Activated T-helper 1 cell treated with anti-CD3 and anti-CD28 coated beads, Interleukin-2, amount 50 U/mL, for 16 hours (primary cell): ENCODE data around the gene HTRA3.
A peak's percentile ranks its signal among the peaks of the same experiment; 100 is the strongest.

ENCODE experiments used
- DNase-seq, 2 donors: peaks; one replicate each; pipeline ENCODE4 v3.0.0-alpha.2; 2020; ENCODE audit warnings: low read depth in 1 of 2, low spot score in 1 of 2

Gene HTRA3

GRCh38 chr4:8322794-8323704 is 53.5 kb downstream of the HTRA3 start:
- DNase-seq: no peak

- DNase-seq: no peak
These were observed 54.5 kb downstream of the HTRA3 start for GRCh38 chr4:8323947-8324555.

DNA sequence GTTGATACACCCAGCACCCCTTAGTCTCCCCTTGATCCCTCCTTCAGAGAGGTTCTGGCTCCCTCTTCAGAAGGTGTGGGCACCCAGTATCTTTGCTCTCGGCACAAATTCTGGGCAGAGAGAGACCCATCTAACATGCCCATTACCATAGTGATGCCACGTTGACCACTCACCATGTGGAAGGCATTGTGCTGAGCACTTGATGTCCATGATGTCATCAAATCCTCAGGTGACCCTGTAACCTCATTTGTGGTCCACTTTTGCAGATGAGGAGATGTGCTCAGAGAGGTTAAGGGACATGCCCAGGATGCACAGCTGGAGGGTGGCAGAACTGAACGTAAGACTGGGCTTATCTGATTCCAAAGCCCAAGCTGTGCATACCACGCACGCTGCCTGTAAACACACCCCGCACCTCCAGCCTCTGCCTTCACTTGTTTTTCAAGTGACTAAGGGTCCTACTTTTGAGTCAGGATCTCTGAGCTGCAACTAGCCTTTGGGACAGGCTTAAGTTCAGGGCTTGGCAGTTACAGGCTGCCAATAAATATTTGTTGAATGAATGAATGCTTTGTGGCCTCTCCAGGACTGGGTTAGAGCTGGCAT is 55.2 kb downstream of the HTRA3 start:
- no peak for DNase-seq

- DNase-seq: no peak
These were observed 55.9 kb downstream of the HTRA3 start for GRCh38 chr4:8325291-8325973.

GRCh38 chr4:8326206-8326605 is 56.7 kb downstream of the HTRA3 start:
- DNase-seq: no peak

DNA sequence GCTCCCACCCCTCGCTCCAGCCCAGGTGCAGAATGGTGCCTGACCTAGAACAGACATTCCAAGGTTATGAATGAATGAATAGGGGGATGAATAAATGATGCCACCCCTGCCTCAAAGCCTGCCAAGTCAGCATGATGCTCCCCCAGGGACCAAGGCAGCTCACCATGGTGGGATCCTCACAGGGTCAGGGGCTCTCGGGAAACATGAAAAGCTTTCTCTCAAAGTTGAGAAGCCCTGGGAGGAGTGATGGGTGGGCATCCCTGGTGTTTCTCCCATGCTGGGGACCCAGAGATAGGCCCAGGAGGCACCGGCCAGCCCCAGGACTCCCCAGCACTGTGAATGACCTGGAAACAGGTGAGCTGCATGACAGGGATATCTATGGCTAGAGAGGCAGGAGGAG is 58.9 kb downstream of the HTRA3 start:
- DNase-seq: no peak

DNA sequence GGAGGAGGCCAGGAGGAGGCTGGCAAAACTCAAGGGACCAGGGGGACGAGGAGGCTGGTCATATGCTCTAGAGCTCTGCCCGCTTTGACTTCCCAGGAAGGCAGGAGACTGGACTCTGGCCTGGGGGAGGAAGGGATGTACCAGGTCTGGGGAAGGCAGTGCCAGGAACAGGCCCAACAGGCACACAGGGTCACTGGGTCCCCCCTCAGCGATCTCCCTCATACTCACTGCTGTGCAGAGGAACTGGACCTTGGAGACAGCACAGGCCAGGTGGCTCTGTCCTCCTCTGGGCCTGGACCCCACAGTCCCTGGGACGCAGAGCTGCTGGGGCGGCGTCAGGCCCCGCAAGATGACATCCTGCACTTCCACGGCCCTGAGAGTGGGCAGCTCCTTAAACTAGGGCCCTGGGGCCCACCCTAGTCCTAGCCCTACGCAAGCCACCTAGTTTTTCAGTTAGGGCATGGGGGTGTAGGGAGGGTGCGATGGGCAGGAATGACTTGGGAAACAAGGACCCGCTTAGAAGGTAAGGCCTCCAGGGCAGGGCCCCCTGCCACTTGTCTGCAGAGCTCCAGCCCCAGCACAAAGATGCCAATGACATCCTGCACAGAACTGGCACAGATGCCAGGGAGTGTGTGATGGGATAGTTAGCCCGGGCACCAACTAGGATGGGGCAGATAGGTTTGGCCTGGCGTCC is 59.5 kb downstream of the HTRA3 start:
- no peak for DNase-seq

DNA sequence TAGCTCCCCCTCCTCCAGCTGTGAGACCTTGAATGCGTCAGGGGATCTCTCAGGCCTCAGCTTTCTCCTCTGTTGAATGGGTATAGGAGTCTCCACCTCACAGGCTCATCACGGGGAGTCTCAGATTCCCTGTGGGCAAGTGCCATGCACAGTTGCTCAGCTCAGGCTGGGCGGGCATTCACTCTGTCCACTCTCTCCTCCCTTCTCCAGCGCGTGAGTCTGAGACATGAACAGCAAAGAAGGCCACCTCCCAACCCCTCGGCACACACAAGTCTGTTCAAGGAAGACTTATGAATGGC is 60.0 kb downstream of the HTRA3 start:
- DNase-seq: no peak

- DNase-seq: peak in 1 of 2 donors; percentile 1
These were observed 60.6 kb downstream of the HTRA3 start for GRCh38 chr4:8329859-8330761.

DNA sequence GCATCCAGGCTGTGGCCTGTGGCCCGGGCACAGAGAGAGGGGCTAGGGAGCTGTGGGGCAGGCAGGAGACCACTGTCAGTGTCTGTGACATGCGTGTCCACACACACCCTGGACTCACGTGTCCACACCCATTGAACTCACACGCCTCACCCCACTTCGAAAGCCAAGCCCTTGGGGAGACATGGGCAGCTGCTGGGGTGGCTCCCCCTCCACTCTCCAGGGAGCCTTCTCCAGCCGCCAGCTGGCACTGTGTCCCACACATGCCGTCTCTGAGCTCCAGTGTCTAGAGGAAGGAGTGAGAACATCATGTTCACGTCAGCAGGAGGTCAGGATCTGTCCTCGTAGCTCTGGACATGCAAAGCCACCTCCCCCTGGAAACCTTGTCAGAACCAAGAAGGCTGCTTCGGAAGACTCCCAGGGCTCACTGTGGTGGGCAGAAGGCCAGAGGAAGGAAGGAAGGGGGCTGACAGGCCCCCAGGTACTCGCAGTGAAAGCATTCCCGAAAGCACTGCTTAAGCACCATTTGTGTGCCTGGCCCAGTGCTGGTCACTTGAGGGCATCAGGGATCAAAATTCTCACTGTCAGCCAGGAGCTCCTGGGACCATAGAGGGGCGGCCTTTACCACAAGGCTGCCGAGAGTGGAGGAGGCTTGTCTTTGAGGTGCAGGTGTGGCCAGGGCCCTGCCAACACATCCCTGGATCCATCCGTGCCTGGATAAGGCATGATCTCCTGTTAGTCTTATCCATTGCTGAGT is 61.4 kb downstream of the HTRA3 start:
- DNase-seq: peak in 1 of 2 donors; percentile 1

DNA sequence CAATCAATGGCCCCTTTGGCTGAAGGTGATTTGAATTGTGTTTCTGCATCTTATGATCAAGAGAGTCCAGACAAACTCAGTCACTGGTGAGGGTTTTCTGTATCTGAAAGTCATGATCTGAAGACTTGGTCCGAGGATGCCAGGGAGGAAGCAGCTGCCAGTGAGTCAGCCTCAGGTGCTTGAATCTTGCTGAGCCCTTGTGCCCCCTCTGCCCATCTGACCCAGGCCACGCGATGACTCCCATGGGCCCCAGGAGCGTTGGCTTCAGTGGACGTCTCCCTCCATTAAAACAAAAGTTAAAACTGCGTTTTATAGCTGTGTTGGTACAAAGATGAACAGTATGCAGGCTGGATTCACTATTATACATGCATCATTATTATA is 62.0 kb downstream of the HTRA3 start:
- DNase-seq: no peak

DNA sequence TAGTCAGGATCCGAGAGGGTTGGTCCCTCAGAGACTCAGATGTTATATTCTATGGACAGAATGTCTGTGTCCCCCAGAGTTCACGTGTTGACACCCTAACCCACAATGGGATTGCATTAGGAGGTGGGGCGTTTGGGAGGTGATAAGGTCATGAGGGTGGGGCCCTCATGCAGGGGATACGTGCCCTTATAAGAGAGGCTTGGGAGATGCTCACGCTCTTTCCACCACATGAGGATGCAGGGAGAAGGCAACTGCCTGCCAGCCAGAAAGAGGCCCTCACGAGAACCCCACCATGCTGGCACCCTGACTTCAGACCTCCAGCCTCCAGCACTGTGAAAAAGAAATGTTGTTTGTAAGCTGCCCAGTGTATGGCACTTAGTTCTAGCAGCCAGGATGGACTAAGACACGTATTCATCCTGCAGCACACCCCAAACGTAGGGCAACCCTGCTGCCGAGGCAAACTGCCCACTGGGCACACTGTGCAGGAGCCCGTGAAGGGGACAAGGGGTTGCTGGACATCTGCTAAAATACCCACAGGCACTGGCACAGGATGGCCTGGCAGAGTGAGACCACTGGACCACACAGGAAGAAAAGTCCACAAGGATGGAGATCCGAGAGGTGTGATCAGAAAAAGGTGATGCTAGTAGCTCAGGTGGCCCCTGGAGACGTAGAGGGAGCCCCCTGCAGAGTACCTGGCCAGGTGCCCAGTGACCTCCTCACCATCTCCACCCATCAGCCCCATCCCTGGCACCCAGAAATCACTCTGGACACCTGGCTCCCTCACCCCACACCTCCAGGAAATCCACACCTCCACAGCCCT is 62.7 kb downstream of the HTRA3 start:
- no peak for DNase-seq

- no peak for DNase-seq
These were observed 63.4 kb downstream of the HTRA3 start for GRCh38 chr4:8332891-8333331.

DNA sequence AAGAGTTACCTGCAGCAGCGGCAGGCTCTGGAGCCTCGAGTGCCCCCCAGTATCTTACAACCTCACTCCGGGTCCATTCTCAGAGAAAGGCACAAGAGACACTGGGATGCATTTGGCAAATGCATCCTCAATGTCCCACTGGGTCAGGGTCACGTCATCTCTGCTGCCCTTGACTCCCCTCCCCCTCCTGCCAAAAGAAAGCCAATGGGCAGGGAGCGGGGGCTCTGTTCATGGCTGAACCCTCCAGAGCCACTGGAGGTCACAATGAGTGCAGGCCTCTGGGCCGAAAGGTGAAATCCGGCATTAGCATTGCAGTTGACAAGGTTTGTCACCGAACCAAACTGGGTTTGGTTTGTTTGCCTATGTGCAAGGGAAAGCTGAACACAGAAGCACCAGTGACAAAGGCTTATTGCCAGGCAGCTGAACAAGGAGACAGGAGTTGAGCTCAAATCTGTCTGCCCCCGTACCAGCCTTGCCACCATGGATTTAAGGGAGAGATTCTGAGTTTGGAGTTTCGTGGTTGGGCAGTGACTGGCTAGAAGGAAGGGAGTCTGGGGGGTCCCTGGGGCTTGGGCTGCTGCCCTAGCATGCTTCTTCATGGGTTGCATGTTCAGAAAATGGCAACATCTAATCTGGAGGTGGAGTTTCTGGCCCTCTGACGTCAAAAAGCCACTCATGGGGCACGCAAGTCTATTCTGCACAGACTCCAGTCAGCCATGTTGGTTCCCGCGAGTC is 64.3 kb downstream of the HTRA3 start:
- no peak for DNase-seq

- no peak for DNase-seq
These were observed 65.4 kb downstream of the HTRA3 start for GRCh38 chr4:8334786-8335460.

- no peak for DNase-seq
These were observed 66.3 kb downstream of the HTRA3 start for GRCh38 chr4:8335848-8336247.

GRCh38 chr4:8336412-8337075 is 67.0 kb downstream of the HTRA3 start:
- DNase-seq: no peak
